ENCODE results near the gene ZNG1F. TPM values are rescaled to one million over a fixed set of nuclear protein-coding genes. Genes with fewer than 3 reads are reported as not detected.

ZNG1F gene
- 7.5 and 10.6 TPM in 2 replicates for total RNA-seq

GRCh38 chr9:41189217-41189616, at the start of gene ZNG1F:
Gene ZNG1F, minus strand, starts transcription at chr9:41189317. Its CDS starts 59 bp downstream, at chr9:41189258.

GRCh38 chr9:41128581-41128980, 60.5 kb downstream of the ZNG1F start, which contains the start of gene FOXD4L6:
Gene FOXD4L6, minus strand, starts transcription at chr9:41128681. Its CDS starts 298 bp downstream, at chr9:41128383.

Small RNA genes lying within 50 kb of the gene (small RNA-seq; reads per million reads assigned to genes)
- gene MIR4477A (not detected), gene RNA5SP530 (not detected)

Other genes with a start within 250 kb of the ZNG1F start
- gene FOXD4L6, start 60.6 kb downstream of the ZNG1F start, total RNA-seq: 0.39 TPM in 1 of 2 replicates, not detected in the other